ENCODE data around the gene JOSD2.
"Not testable (repeated sequence)": the region's sequence is repeated elsewhere in the genome, so short reads cannot be mapped to it uniquely, and the experiment has no call there.

JOSD2 gene

DNA sequence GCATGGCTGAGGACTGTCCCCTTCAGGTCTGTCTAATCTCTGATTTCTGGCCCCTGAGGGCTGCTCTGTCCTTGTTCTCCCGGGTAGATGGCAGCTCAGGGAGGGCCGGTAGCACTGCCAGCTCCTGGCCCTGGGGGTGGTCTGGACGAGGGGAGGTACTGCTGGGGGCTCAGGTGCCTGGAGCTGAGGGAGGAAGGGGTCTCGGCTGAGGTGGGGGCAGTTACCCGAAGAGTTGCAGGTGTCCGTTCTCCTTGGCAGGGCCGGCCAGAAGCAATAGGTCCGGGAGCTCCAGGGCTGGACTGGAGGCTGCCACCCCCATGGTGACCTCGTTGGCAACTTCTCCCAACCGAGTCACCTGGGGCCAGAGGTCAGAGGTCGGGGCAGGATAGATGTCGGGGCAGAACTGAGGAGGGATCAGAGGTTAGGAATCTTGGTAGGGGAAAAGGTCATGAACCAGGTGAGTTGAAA, 35.9 kb downstream of the JOSD2 start:
- FAIRE-seq: no peak

DNA sequence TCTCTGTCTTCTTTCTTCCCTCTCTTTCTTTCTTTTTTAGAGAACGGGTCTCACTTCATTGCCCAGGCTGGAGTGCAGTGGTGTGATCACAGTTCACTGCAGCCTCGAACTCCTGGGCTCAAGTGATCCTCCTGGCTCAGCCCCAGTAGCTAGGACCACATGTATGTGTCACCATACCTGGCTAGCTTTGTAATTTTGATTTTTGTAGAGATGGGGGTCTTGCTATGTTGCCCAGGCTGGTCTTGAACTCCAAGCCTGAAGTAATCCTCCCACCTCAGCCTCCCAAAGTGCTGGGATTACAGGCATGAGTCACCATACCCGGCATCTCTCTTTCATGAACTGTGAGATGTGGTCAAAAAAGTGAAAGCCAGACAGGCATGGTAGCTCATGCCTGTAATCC, 37.7 kb downstream of the JOSD2 start:
- not testable (repeated sequence) for FAIRE-seq

DNA sequence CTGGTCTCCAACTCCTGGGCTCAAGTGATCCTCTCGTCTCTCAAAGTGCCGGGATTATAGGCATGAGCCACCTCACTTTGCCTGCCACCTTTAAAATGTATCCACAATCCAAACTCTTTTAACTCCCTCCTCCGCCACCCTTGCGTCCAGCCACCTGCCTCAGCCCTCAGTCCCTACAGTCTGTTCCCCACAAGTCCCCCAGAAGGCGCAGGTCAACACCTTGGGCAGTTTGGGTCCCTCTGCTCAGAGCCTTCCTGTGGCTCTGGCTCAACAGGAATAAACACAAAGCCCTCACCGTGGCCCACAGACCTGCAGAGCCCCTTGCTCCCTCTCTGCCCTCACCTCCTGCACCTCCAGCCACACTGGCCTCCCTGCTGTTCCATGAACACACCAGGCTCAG, 42.2 kb downstream of the JOSD2 start:
- FAIRE-seq: no peak

DNA sequence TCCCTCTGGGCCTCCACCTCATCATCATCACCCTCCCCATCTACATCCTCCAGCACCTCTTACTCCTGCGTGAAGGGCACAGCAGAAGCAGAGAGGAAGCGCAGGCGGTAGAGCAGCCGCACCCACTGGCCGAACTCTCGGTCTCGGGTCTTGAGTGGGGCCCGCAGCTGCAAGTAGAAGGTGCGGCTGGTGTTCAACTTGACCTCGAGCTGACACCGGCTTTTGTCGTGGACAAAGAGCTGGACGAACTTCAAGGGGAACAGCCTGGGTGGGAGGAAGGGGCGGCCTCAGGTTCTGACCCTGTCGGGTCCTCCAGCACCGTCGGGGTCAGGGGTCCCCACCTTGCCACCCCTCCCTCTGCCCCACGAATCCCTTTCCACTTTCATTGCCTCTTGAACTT, 43.4 kb downstream of the JOSD2 start:
- no peak for FAIRE-seq

GRCh38 chr19:50466706-50467039, 44.3 kb downstream of the JOSD2 start:
- no peak for FAIRE-seq

- FAIRE-seq: no peak
Measured at GRCh38 chr19:50465986-50466705, 44.8 kb downstream of the JOSD2 start.

GRCh38 chr19:50465000-50465399, 46.0 kb downstream of the JOSD2 start:
- no peak for FAIRE-seq

DNA sequence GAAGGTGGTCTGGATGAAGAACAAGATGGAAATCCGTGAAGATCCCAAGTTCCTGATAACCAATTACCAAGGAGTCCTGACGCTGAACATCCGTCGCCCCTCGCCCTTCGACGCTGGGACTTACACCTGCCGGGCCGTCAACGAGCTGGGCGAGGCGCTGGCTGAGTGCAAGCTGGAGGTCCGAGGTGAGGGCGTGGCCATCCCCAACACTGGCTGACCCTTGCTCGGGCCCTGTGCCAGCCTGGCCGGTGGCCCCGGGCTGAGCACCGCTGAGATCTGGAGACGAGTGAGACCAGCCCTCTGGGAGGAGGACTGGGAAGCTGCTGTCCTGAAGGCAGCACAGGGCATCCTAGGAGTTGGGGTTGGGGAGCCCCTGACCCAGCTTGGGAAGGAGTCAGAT, 46.6 kb downstream of the JOSD2 start:
- FAIRE-seq: no peak

DNA sequence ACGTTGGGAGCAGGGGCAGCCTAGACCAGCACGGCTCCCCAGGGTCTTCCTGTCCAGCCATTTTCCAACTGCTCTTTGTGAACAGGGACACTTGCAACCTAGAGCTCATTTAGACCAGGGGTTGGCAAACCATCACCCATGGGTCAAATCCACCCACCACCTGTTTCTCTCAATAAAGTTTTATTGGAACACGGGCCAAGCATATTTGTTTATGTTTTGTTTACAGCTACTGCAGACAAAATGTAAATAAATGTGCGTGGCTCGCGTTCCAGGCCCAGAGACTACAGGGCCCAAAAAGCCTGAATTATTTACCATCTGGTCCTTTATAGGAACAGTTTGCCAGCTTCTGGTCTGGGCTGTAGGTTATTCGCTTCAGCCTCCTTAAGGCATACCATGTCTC, 48.0 kb downstream of the JOSD2 start:
- FAIRE-seq: no peak

DNA sequence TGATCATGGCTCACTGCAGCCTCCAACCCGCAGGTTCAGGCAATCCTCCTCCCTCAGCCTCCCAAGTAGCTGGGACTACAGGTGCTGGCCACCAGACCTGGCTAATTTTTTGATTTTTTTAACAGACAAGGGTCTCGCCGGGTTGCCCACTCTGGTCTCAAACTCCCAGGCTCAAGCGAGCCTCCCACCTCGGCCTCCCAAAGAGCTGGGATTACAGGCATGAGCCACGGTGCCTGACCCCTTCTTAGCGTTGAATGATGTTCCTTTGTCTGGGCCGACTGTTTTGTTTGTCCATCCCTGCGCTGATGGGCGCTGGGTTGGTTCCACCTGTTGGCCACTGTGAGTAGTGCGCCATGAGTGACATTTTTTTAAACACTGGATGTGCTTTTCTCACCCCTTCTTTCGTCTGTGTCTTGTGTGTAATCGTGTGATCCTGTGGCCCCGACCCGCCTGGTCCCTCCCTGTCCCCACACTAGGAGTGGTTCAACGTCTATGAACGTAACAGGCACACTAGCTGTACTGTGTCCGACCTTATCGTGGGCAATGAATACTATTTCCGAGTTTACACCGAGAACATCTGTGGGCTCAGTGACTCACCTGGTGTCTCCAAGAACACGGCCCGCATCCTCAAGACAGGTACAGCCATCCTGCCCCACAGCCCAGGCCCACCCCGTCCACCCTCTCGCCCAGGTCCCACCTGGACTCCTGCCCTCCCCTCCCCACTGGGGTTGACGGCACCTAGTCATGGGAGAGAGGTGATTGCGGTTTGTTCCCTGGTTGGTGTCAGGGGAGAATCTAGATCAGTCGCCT, 49.7 kb downstream of the JOSD2 start:
- no peak for FAIRE-seq

GRCh38 chr19:50460161-50460765, 50.7 kb downstream of the JOSD2 start:
- no peak for FAIRE-seq

- no peak for FAIRE-seq
Measured at GRCh38 chr19:50459638-50460037, 51.4 kb downstream of the JOSD2 start.

GRCh38 chr19:50459067-50459456, 51.9 kb downstream of the JOSD2 start:
- FAIRE-seq: no peak

- no peak for FAIRE-seq
Measured at GRCh38 chr19:50458396-50459066, 52.5 kb downstream of the JOSD2 start.

DNA sequence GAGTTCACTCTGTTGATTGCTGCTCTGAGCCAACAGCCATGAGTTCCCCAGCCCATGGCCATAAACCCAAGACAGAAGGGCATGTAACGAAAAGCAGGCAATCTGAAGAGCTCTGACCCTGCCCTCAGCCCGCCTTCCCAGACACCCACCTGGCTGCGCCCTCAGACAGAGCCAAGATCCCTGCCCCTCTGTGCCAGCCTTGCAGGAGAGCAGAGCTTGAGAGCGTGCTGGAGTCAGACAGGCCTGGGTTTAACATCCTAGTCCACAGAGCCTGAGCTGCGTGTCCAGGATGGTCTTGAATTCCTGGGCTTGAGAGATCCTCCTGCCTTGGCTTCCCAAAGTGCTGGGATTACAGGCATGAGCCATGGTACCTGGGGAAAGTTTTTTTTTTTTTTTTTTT, 53.7 kb downstream of the JOSD2 start:
- no peak for FAIRE-seq

Measured in islet of Langerhans (tissue), 1 donor.